Ovary (tissue), 9 donors: Measurements from ENCODE around the gene LINGO4. TPM values are rescaled to one million over a fixed set of nuclear protein-coding genes. Genes with fewer than 3 reads are reported as not detected.

Experiments used
- DNase-seq, 5 donors: peaks; one replicate each; pipeline ENCODE4 v3.0.0-alpha.2; 2019 to 2020
- H3K27ac ChIP-seq, 2 donors: fragments of 200-600 bp; one replicate each; pipeline versions ENCODE4 v1.5.1 to v1.8.0; 2019 to 2022
- H3K27me3 ChIP-seq: fragments of 200-600 bp; one replicate; pipeline ENCODE4 v1.8.0; 2022
- H3K36me3 ChIP-seq: fragments of 200-600 bp; sonication (generic); one replicate; pipeline ENCODE4 v1.5.1; 2019
- H3K4me1 ChIP-seq: one replicate; pipeline ENCODE4 v1.8.1; 2013; ENCODE audit warnings: mild to moderate bottlenecking, moderate library complexity; ENCODE audit not compliant: insufficient read depth
- H3K4me3 ChIP-seq: fragments of 200-600 bp; sonication (generic); one replicate; pipeline ENCODE4 v1.5.1; 2017
- H3K9me3 ChIP-seq, 2 donors: fragments of 200-600 bp in 1 of 2; sonication (generic) in 1 of 2; one replicate each; pipeline versions ENCODE4 v1.5.1 to v1.8.1; 2013 to 2019; ENCODE audit warnings: mild to moderate bottlenecking in 1 of 2, moderate library complexity in 1 of 2
- EP300 ChIP-seq: sonication (generic); formaldehyde crosslinking; IDR thresholded peaks from one replicate; pipeline ENCODE4 v1.6.1; 2017; ENCODE audit warnings: antibody characterized with exemption
- POLR2A ChIP-seq: fragments of 450-650 bp; IDR thresholded peaks from one replicate; pipeline ENCODE4 v1.6.1; 2017; ENCODE audit warnings: antibody characterized with exemption, mild to moderate bottlenecking, moderate library complexity
- WGBS, 3 donors: extraction: QIAGEN DNeasy Blood & Tissue Kit in 1 of 3; methylation state at CpG; one replicate each; pipeline versions ENCODE4 v1.1.5 to v1.1.7; 2013 to 2017; 5-methylcytosine and 5-hydroxymethylcytosine counted together
- intact Hi-C, 4 donors: fragments of 100-400 bp; cut with DNase I; formaldehyde crosslinking; loops; one replicate each; pipeline versions ENCODE4 v1.11.0 to v1.15.1; 2022 to 2023
- polyA plus RNA-seq, 2 donors: library from polyadenylated mRNA; stranded (reverse); fragments of 200-250 nt in 1 of 2; fragments of 350-450 nt in 1 of 2; fragmentation: Illumina TruSeq in 1 of 2; extraction: RNeasy Lipid Tissue Mini Kit (QIAGEN cat#74804) in 1 of 2; gene quantifications; one replicate each; pipeline ENCODE4 v1.2.3, GENCODE V29; 2013 to 2014
- total RNA-seq, 7 donors: library from RNA; depleted of rRNA in 2 of 7; stranded (reverse); fragments of >200 nt in 2 of 7; fragmentation: NEBNext Ultra II Directional in 3 of 7; extraction: Animal tissue kit (Norgen Biotek cat#: 25700) in 3 of 7; gene quantifications; one replicate each; pipeline versions ENCODE4 v1.1.0 to v1.2.4, GENCODE V29; 2016 to 2023
- TF ChIP-seq, protein P1 (sequence below), 3 donors: fragments of 450-650 bp in 2 of 3; fragments of 200-600 bp in 1 of 3; IDR thresholded peaks; one replicate each; pipeline versions ENCODE4 v1.5.1 to v1.8.0; 2016 to 2022; ENCODE audit warnings: antibody characterized with exemption in 3 of 3, mild to moderate bottlenecking in 1 of 3
- donor health status: DM: no; HTN: no; CAD: no; lungs with moderate emphysema.
- donor health status: DM: no; HTN: no; CAD: no.
- donor health status: Bipolar disorder and iron deficiency.
- donor health status: DM: yes; HTN: yes; CAD: no.
- donor health status: DM: no; HTN: no; CAD: no.
- donor health status: DM: yes; HTN: yes; CAD: no.

Gene LINGO4
- total and polyA plus RNA-seq, 9 donors: 0.08 to 0.34 (median 0.10) TPM; not detected in 6

GRCh38 chr1:151851886-151852285, 46.7 kb upstream of the LINGO4 start:
- WGBS, 3 donors: 81 to 84% (median 82%) methylated on average over 8 of the region's 8 CpGs
- Histone ChIP-seq H3K4me3 (no peak overlapping the region), H3K9me3 (no peaks in the 10 kb centered on the region), H3K36me3 (no peaks in the 10 kb centered on the region), H3K27ac (no peak overlapping the region), H3K4me1 (peaks cover 4% of the 10 kb centered on the region), H3K27me3 (no peaks in the 10 kb centered on the region)
- intact Hi-C loops: no loop called here
- TF ChIP-seq EP300 (no peak), POLR2A (no peak)
- TF ChIP-seq, protein P1, sequence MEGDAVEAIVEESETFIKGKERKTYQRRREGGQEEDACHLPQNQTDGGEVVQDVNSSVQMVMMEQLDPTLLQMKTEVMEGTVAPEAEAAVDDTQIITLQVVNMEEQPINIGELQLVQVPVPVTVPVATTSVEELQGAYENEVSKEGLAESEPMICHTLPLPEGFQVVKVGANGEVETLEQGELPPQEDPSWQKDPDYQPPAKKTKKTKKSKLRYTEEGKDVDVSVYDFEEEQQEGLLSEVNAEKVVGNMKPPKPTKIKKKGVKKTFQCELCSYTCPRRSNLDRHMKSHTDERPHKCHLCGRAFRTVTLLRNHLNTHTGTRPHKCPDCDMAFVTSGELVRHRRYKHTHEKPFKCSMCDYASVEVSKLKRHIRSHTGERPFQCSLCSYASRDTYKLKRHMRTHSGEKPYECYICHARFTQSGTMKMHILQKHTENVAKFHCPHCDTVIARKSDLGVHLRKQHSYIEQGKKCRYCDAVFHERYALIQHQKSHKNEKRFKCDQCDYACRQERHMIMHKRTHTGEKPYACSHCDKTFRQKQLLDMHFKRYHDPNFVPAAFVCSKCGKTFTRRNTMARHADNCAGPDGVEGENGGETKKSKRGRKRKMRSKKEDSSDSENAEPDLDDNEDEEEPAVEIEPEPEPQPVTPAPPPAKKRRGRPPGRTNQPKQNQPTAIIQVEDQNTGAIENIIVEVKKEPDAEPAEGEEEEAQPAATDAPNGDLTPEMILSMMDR (IDR thresholded peaks at IDR 0.05): no peak
- DNase-seq: no peak

- intact Hi-C loops: no loop called here
- H3K4me3 ChIP-seq: no peak overlapping the region
- H3K27ac ChIP-seq: no peak overlapping the region
- H3K4me1 ChIP-seq: peaks cover 2% of the 10 kb centered on the region
- TF ChIP-seq POLR2A (no peak), EP300 (no peak)
- TF ChIP-seq, protein P1 (IDR thresholded peaks at IDR 0.05): no peak
- no peak for DNase-seq
- H3K27me3 ChIP-seq: no peaks in the 10 kb centered on the region
- no peaks in the 10 kb centered on the region for H3K36me3 ChIP-seq
- H3K9me3 ChIP-seq: no peaks in the 10 kb centered on the region
Observed at GRCh38 chr1:151849871-151850270, 44.7 kb upstream of the LINGO4 start.

GRCh38 chr1:151849126-151849525, 43.9 kb upstream of the LINGO4 start:
- DNase-seq: no peak
- WGBS, 3 donors: 40 to 48% (median 44%) methylated on average over 3 of the region's 3 CpGs
- Histone ChIP-seq H3K27me3 (no peaks in the 10 kb centered on the region), H3K36me3 (no peaks in the 10 kb centered on the region), H3K4me3 (no peak overlapping the region), H3K9me3 (no peaks in the 10 kb centered on the region), H3K27ac (no peak overlapping the region), H3K4me1 (peaks cover 2% of the 10 kb centered on the region)
- intact Hi-C loops: no loop called here
- TF ChIP-seq EP300 (no peak), POLR2A (no peak)
- TF ChIP-seq, protein P1 (IDR thresholded peaks at IDR 0.05): no peak

- TF ChIP-seq EP300 (no peak), POLR2A (no peak)
- TF ChIP-seq, protein P1 (IDR thresholded peaks at IDR 0.05): no peak
Observed at GRCh38 chr1:151847867-151848596, 42.8 kb upstream of the LINGO4 start.

More at GRCh38 chr1:151847867-151848596, 42.8 kb upstream of the LINGO4 start:
- Histone ChIP-seq H3K4me1 (peaks cover 2% of the 10 kb centered on the region), H3K27me3 (no peaks in the 10 kb centered on the region), H3K36me3 (no peaks in the 10 kb centered on the region), H3K27ac (no peak overlapping the region), H3K9me3 (no peaks in the 10 kb centered on the region), H3K4me3 (no peak overlapping the region)
- 45 to 49% (median 47%) methylated on average over 11 of the region's 11 CpGs for WGBS, 3 donors
- DNase-seq: no peak
- intact Hi-C loops: no loop called here
